HS-5 (cell line): ENCODE data around the gene REG1B.

ENCODE experiments used
- DNase-seq: peaks from one replicate; pipeline ENCODE4 v3.0.0-alpha.2; 2012; ENCODE audit warnings: low read depth

The REG1B gene, protein sequence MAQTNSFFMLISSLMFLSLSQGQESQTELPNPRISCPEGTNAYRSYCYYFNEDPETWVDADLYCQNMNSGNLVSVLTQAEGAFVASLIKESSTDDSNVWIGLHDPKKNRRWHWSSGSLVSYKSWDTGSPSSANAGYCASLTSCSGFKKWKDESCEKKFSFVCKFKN

DNA sequence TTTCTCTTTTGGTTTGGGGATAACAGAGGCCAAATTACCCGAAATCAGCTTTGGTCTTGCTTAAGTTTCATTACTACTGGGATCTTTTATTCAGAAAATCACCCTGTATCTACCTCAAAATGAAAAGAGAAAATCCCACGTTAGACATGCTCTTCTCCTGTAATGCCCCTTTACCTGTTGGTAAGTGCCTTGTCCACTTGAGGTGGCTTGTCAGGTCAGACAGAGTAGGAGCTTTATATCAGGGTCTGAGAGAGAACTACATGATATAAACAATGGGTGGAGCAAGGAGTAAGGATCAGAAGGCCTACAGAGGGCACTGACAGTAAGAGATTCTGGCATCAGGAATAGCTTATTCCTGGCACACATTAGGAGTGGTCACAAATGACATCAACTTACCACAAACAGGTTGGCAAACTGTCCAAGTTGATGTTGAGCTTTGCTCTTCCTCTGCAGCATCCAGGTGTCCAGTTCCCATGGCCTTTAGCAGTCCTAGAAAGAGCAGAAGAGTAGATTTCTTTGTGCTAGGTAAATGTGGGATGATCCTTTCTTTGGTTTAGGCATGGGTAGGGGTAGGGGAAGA is at the start of gene REG1B:
REG1B (minus strand) TSS at position 209 of the 580 bp plus-strand sequence. CDS start 381 bp downstream, outside the sequence.
- DNase-seq: no peak

DNA sequence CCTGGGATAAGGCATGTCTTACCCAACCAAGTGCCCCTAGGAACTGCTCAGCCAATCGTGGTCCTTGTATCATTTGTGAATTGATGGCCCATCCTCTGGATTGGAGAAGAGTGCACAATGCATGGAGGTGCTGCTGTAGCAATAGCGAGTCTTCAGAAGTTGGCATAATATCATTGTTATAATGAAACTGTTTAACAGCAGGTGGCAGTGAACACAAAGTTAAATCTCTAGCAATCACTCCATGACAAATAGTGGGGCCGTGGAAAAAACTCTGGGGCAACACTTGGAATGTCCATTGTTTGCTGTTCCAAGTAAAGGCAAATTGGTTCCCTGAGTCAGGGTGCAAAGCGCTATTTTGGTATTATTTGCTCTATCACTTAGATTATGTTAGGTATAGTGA is 43.9 kb upstream of the REG1B start:
- DNase-seq: no peak

DNA sequence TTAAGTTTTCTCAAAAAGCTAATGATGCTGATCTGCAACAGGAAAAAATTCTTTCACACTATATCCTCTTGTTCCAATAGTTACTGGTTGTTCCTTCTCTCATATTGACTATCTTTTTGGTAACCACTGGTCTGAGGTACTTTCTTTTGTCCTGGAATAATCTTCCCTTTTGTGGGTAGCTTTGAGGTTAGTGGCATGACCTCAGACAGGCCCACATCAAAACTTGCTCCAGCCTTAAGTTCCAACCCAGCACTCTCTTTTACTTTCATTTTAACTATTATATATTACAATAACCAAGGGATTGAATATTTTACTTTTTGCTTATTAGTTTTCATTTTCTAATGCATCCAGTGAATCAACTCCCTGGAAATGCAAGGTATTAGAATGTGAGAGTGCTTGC is 42.0 kb upstream of the REG1B start:
- no peak for DNase-seq

DNA sequence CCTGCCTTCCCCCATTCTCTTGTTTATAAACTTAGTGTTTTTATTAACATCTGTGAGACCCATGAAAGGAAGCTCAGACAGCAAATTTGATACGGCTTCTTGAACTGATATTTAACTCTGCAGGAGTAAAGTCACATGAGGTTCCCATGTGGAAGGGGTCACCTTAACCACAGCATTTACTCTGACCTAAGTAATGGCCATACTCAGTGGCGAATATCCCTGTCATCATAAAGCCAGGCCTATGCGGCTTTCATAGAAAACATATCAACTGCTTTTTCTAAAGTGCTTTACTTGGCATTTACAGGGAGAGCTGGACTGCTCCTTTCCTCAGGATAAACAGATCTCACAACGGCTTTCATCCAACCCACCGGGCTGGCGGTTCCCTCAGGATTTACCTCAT is 41.5 kb upstream of the REG1B start:
- no peak for DNase-seq

DNA sequence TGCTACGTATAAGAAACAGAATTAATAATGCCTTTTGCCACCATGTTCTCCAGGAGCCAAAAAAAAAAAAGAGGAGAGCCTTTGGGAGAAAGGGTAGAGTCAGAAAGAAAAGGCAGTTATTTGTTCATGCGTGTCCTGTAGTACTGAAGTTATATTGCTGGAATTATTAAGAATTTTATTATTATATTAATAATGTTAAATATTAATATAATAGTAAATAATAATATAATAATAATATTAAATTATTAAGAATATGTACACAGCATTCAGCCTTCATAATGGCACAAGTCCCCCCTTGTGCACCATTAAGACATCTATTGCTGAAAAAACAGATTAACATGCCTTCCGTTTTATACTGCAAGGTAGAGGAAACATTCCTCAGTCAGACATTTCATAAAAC is 40.6 kb upstream of the REG1B start:
- DNase-seq: no peak

DNA sequence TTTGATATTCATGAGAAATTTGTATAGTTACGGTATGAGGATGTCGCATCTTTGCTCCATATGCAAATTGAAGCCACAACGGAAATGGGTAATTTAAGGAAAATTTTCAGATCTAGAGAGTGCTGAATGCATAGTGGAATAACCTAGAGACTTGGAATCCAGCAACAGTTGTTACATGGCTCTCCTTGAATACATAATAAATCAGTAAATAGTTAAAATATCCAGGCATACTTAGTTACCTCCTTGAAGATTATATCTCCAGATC is 37.9 kb upstream of the REG1B start:
- no peak for DNase-seq

DNA sequence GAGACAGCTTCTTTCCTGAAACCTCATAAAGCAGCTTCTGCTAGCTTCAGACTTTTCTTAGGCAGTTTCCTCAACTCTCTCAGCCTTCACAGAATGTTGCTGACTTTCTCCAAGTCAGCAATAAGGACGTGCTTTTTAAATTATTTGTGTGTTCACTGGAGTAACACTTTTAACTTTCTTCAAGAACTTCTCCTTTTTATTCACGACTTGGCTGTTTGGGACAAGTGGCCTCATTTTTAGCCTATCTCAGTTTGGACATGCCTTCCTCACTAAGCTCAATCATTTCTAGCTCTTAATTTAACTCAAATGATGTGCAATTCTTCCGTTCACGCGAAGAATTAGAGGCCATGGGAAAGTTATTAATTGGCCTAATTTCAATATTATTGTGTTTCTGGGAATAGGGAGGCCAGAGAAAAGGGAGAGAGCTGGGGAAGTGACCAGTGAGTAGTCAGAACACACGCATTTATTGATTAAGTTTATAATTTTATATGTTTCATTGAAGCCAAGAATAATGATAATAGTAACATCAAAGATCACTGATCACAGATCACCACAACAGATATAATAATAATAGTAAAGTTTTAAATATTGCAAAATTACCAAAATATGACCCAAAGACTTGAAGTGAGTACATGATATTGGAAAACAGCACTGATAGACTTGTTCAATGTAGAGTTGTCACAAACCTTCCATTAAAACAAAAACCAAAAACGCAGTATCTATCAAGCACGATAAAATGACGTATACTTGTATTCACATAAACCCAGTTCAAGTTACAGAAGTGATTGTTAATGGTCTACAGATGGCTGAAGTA is 37.3 kb upstream of the REG1B start:
- no peak for DNase-seq

DNA sequence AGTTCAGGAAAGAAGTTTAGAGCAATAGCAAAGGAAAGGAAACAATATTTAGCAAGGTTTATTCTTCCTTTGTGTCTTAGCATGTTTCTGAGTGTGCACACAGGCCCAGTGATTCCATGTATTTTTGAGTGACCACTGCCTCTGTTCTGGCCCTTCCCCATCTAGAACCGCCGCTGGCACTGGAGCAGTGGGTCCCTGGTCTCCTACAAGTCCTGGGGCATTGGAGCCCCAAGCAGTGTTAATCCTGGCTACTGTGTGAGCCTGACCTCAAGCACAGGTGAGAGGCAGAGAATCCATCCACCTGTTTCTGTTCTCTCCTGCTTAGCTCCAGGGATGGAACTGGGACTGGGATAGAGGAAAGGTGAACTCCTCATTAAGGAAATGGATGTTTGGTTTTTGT is 34.9 kb upstream of the REG1B start:
- DNase-seq: no peak

DNA sequence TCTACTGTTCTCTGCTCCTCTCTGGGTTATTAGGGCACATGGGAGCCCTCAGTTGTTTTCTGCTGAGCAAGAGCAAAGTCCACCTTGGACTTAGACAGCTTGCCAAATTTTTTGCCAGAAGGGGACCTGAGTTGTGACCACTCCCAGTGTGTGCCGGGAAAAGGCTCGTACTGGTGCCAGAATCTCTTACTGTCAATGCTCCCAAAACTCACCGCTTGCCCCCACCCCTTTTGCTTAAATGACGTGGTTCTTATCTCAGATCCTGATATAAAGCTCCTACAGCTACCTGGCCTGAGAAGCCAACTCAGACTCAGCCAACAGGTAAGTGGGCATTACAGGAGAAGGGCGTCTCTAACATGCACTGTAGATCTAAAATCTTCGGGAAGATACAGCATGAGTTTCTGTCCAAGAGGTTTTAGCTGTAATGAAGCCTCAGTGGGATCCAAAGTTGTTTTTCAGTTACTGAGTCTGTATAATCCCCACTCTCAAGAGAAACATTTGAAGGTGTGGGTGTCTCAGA is 32.5 kb upstream of the REG1B start, which contains the start of gene REG1A:
REG1A (plus strand) TSS at position 295 of the 520 bp plus-strand sequence. CDS start 374 bp downstream, outside the sequence.
- no peak for DNase-seq

DNA sequence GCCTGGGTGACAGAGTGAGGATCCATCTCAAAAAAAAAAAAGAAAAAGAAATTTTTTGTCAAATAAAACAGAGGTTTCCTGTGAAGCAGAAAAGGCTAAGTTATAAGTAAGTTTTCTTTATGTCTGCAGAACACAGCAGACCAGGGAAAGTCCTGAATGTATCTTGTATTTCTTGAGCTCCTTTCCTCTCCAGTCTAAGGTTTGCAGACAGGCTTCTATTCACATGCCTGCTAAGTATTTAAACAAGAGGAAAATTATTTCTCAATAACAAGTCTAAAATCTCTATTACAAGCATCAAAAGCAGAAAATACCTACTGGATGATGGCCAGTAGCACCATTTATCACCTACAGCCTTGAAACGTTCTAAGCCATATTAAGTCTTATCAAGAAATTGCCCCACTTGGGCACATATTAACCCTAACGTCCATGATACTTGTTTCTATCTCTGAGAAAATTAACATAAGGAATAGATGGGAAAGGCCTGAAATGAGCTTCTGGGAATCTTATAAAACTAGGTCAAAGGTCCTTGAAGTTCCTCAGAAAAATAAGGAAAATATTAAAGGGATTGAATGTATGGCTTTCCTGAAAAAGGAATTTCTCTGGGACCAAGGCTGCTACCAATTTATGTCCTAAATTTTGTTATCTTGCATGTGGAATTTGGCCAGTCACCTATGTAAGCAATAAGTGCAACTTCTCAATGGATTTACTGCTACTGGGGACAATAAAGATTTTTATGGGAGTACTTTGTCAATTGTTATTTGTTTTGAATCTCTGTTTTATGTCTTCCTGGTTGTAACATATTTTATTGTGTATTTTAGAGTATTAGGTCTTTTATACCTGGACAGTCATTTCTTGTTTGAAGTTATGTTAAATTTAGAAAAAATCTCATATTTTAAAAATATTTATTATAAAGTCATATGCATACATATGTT is 29.5 kb upstream of the REG1B start:
- DNase-seq: no peak

DNA sequence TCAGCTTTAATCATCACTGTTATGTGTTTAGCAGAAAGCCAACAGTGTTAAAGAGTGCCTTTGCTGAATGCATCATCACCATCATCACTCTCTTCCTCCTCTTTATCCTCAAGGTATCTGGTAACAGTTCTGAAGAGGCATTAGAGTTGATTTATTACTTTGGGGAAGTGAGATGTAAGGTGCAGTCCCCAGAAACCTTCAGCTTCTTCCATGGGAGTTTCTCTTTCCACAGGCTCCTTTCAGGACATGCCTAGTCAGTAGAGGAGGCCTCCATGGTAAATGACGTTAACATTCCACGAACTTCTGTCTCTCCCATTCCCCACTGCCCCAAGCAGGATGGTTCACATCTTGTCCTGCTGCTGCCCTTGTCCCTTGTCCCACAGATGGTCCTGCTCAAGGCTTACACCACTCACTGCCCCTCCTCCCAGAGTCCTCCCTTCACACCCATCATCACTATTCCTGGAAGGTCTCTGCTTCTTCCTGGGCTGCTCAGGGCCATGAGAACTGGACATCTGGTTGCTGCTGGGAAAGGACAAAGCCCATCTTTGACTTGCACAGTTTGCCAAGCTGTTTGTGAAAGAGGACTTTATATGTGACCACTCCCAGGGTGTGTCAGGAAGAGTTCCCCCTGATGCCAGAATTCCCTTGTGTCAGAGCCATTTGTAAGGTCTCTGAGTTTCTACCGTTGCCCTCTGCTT is 27.2 kb upstream of the REG1B start:
- DNase-seq: no peak

DNA sequence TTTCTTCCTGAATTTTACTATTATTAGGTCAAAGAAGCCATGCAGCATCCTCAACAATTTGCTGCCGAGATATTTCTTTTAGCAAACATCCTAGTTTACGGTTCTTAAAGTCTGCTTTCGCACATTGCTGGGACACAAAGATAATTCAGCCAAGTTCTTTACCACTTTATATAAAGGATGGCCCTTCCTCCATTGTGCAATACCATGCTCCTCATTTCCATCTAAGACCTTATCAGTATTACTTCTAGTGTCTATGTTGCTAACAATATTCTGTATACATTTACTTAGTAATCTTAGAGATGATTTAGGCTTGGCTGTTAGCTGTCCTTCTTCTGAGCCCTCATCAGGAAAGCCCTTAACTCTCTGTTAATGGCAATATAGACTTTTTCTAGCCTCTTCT is 24.5 kb upstream of the REG1B start:
- no peak for DNase-seq

DNA sequence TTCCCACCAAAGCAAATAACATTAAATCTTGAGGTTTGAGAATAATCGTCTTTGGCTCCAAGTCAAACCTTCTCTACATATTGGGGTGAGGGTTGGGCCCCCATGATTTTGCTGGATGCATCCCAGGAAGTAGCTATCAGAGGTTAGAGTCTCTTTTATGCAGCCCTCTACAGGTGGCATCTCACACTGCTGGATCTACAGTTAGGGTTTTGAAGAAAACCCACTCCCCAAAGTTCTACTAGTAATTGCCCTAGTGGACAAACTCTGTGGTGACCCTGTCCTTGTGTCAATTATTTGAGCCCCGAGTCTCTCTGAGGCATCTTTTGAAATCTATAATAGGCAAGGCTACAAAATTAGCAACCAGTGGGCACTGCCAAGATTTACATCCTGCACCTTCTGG is 17.5 kb upstream of the REG1B start:
- DNase-seq: no peak

DNA sequence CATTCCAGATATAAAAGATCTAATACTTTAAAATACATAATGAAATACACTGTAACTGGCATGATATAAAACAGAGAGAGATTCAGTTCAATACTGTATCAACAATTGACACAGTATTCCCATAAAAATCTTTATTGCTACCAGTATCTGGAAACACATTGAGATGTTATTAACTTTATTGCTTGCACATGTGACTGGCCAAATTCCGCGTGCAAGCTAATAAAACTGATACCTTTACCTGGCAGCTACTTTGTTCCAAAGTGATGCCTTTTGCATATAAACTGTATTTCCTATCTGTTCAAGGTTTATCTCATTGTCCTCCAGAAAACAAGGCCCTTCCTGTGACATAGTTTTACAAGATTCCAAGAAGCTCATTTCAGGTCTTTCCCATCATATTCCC is 15.4 kb upstream of the REG1B start:
- no peak for DNase-seq

DNA sequence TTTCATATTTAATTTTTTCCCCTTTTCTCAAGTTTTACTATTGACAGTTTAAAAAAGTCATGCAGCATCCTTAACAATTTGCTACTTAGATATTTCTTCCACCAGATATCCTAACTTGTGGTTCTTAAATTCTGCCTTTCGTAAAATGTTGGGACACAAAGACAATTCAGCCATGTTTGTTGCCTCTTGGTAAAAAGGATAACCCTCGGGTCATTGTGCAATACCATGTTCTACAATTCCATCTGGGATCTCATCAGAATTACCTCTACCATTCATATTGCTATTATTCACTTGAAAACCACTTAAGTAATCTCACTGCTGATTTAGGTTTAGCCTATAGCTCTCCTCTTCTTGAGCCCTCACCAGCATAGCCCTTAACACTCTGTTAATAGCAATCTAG is 13.2 kb upstream of the REG1B start:
- no peak for DNase-seq

DNA sequence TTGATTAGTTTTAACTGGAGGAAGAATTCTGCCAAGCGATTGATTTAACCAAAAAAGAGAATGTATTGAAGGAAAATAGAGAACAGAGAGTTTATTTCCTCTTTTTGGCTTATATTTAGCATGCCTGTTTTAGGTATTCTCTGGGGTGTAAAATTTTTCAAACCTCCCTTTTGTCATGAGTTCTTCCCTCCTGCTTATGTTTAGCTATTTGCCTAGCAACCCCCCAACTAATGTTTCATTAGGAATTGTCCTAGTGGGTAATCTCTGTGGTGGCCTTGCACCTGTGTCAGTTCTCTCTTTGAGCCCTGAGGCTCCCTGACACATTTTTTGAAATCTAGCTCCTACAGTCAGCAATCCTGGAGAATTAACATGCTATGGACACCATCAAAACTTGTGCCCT is 12.5 kb upstream of the REG1B start:
- no peak for DNase-seq

DNA sequence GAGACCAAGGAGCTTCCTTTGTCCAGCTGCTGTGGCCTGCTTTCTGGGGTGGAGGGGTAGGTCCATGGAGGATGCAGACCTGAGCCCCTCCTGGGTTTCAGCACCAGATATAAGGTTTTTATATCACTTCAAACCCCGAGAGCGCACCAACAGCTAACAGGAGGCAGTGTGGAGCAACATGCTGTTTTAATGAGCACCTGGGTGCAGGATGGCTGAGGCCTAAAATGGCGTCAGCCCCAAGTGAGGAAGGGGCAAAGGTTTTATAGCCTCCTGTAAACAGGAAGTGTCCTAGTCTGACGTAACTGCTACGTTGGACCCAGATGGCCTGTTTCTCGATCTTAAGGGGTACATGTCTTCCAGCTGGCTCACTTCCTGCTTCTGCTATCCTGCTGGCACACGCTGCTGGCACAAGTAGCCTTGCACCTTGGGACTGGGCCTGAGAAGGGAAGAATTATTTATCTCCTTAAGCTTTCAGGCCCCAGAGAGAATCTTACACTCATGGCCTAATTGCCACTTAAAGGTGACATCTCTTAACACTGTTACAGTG is 11.4 kb upstream of the REG1B start:
- DNase-seq: no peak

DNA sequence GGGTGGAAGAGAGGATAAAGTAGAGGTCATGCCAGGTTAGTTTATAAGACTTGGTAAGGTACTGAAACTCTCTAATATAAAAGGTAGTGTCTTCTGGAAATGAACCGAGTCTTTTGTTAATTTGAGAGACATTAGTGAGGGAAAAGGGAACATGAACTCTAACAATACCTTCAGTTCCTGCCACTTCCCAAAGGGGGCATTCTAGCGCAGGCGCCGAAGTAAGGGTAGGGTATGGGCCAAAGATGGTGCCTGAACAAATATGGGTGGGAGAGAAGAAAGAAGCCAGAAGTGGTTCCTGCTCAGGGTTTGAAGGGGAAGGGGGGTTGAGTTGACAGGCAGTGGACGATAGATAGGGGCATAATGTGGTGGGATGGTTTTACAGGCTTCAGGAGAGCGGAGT is 10.1 kb upstream of the REG1B start:
- no peak for DNase-seq

DNA sequence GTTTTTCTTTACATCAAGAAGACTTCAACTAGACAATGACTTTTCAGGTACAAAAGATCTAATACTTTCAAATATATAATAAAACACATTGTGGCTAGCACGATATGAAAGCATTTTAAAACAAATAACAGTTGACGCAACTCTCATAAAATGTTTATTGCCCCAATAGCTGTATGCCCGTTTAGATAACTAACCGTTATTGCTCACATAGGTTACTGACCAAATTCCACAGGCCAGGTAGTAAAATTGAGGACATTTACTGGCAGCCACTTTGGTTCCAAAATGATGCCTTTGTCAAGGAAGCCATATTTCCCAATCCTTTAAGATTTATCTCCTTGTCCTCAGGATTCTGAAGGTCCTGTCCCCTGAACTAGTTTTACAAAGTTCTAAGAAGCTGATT is 2.9 kb upstream of the REG1B start:
- no peak for DNase-seq

DNA sequence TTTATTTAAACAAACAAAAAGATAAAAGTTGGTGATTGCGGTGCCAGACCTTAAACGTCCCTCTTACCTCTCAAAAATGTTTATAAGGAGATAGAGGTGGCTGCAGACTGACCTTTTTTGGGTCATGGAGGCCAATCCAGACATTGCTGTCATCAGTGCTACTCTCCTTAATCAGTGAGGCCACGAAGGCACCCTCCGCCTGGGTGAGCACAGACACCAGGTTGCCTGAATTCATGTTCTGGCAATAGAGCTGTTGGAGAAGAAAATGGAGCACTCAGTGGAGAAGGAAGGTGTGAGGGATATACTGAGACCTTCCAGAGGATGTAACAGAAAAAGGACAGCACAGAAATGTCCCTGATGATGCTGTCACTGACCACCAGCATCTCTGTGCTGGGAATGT is 1.5 kb downstream of the REG1B start:
- no peak for DNase-seq

DNA sequence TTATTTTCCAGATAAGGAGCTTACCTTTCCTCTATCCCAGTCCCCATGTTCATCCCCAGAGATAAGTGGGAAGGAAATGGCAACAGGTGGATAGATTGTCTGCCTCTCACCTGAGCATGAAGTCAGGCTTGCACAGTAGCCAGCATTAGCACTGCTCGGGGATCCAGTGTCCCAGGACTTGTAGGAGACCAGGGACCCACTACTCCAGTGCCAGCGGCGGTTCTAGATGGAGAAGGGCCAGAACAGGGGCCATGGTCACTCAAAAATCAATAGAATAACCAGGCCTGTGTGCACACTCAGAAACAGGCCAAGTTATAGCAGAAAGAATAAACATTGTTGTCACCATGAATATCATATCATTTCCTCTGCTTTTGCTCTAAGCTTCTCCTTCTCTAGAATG is 2.4 kb downstream of the REG1B start:
- no peak for DNase-seq
